ENCODE measurements around the gene S100A13.

DNA sequence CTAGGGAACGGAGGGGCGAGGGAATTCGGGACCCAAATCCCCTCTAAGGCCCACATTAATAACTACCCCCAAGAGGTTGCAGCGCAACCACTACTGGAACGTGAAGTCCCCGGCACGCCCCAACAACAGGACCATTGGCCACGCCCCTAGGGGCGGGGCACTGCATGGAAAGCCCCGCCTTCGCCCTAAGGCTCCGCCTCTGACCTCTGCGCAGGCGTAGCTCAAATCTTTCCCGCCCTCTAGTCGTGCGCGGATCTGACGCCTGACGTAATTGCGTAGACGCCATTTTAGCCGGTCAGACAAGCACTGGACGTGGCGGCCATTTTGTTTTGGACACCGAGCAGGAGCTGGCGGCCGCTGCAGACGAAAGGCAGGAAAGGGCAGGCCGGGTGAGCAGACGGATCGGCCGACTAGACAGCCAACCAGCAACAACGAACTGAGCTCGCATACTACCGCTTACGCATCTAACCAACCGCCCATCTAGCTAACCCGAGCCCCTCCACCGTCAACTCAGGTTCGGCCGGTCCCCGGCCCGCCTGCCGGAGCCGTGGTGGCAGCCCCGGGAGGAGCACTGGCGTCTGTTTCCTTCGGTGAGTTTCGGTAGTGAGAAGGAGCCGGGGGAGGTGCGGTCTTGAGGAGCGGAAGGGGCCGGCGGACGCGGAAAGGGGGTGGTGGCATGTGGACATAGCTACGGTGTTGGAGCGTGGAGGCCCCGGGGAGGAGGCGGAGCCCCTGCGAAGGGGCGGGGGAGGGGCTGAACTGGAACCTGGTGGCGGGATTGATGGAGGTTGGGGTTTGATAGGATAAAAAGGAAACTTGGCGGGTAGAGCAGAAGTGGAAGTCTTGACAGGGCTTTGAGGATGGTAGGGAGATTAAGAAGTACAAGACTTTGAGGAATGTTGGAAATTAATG is 6.7 kb upstream of the S100A13 start, which contains the start of gene CHTOP:
- TF ChIP-seq, protein P1, sequence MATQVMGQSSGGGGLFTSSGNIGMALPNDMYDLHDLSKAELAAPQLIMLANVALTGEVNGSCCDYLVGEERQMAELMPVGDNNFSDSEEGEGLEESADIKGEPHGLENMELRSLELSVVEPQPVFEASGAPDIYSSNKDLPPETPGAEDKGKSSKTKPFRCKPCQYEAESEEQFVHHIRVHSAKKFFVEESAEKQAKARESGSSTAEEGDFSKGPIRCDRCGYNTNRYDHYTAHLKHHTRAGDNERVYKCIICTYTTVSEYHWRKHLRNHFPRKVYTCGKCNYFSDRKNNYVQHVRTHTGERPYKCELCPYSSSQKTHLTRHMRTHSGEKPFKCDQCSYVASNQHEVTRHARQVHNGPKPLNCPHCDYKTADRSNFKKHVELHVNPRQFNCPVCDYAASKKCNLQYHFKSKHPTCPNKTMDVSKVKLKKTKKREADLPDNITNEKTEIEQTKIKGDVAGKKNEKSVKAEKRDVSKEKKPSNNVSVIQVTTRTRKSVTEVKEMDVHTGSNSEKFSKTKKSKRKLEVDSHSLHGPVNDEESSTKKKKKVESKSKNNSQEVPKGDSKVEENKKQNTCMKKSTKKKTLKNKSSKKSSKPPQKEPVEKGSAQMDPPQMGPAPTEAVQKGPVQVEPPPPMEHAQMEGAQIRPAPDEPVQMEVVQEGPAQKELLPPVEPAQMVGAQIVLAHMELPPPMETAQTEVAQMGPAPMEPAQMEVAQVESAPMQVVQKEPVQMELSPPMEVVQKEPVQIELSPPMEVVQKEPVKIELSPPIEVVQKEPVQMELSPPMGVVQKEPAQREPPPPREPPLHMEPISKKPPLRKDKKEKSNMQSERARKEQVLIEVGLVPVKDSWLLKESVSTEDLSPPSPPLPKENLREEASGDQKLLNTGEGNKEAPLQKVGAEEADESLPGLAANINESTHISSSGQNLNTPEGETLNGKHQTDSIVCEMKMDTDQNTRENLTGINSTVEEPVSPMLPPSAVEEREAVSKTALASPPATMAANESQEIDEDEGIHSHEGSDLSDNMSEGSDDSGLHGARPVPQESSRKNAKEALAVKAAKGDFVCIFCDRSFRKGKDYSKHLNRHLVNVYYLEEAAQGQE (IDR thresholded peaks at IDR 0.05; ENCODE audit: insufficient read depth in 1 of 2, low read depth in 2 of 2, low read length in 1 of 2): no peak
- TF ChIP-seq, protein P2, sequence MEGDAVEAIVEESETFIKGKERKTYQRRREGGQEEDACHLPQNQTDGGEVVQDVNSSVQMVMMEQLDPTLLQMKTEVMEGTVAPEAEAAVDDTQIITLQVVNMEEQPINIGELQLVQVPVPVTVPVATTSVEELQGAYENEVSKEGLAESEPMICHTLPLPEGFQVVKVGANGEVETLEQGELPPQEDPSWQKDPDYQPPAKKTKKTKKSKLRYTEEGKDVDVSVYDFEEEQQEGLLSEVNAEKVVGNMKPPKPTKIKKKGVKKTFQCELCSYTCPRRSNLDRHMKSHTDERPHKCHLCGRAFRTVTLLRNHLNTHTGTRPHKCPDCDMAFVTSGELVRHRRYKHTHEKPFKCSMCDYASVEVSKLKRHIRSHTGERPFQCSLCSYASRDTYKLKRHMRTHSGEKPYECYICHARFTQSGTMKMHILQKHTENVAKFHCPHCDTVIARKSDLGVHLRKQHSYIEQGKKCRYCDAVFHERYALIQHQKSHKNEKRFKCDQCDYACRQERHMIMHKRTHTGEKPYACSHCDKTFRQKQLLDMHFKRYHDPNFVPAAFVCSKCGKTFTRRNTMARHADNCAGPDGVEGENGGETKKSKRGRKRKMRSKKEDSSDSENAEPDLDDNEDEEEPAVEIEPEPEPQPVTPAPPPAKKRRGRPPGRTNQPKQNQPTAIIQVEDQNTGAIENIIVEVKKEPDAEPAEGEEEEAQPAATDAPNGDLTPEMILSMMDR (IDR thresholded peaks at IDR 0.05): no peak
- TF ChIP-seq POLR2AphosphoS5 (IDR thresholded peaks at IDR 0.05; ENCODE audit: low read depth, low read length): peak; percentile 89
- TF ChIP-seq TCF7L2 (IDR thresholded peaks at IDR 0.05; ENCODE audit: low read depth, low read length): no peak; the same call in 1 of the 2 replicates
- peak; percentile 32; the same call in 1 of the 2 replicates for TF ChIP-seq SIN3A (IDR thresholded peaks at IDR 0.05; ENCODE audit: borderline replicate concordance, insufficient read depth, low read depth, low read length)

Measured in Panc1 (cell line).